ENCODE data around the gene KDM3B.
"Not testable (repeated sequence)": the region's sequence is repeated elsewhere in the genome, so short reads cannot be mapped to it uniquely, and the experiment has no call there.

The KDM3B gene

GRCh38 chr5:138349852-138350562, 2.5 kb upstream of the KDM3B start:
- DNase-seq, result no peak

- DNase-seq, result no peak
Measured at GRCh38 chr5:138350563-138350890, 2.0 kb upstream of the KDM3B start.

DNA sequence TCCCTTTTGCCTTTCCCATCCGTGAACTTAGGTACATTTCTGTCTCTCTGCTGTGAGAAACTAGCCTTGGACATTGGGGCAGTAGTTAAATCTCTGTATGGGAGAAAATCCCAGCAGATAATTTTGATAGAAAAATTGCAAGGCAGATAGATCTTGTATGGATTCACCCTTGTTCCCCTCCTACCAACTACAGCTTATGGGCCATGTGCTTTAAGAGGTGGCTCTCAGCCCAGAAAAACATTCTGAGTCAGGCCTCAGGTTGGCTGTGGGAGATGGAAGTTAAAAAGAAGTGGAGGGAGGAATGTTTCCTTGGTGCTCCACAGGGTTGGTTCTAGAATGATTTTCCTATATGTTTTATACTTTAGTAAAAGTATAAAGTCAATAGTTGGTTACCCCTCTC, 1.4 kb upstream of the KDM3B start:
- DNase-seq, result no peak

DNA sequence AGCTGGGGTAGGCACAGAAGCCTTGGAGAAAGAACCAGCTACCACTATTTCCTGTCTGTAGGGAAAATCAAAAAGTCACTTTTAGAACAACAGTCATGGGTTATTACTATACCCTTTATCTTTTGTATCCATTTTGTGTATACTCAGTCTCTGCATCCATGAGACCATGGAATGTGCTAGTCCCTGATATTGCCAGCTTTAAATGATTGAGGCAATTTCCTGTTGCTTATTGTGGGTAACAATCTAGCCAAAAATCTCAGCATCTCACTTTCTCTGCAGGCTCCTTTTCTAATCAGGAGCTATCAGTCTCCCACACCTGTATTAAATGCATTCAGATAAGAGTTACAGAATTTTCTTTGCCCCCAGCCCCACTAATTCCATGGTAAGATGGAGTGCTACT, 968 bp upstream of the KDM3B start:
- DNase-seq, result no peak

DNA sequence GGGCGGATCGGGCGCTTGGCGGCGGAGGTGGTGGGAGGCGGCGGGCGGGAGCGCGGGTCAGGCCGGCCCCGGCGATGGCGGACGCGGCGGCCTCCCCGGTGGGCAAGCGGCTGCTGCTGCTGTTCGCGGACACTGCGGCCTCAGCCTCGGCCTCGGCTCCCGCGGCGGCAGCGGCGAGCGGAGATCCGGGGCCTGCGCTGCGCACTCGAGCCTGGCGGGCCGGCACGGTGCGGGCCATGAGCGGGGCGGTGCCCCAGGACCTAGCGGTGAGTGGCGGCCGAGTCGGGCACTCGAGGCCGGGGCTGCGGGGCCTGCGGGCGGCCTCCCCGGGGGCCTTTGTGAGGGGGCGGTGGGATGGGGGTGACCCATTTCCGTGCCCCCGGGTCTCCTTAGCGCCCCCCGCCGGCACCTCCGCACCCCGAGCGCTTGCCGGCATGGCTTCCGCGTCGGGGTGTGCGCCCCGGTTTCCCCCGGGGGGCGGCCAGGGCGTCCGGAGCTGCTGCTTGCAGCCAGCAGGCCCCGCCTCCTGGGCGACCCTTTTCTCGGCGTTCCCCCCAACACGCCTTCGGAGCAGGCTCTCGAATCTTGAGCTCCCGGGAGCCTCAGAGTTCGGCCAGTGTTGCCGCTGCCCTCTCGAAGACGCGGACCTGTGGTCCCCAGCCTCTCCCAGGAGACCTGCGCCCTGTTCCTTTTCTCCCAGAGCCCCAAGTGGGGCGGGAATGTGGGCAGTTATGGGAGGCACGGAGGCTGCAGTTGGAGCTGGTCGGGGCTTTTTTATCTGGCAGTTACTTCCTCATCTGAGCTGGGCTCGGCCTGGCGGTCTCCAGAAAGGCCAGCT, 456 bp downstream of the KDM3B start:
- DNase-seq, result peak; percentile 81

DNA sequence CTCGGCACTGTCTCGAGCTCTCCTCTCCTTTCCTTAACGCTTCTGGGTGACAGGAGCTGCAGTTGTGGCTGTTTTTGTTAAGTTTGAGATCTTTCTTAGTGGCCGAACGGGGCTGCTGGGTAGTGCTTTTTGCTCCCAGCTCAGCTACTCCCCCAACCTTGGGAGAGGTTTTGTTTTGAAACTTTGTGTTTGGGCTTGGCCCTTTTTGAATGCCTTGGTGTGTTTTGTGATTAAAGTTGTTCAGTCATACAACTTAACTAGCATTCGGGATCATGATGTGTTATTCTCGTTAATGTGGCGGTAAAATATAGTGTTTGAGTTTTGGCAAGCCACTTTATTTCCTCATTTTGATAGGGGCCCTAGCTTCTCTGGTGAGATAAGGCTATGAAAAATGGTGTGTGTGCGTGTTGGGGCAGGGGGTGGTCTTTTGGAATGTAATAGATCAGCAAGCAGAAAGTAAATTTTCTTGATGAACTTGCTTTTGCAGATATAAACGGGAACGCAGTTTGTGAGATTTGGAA, 1.1 kb downstream of the KDM3B start:
- DNase-seq, result no peak

GRCh38 chr5:138354387-138354786, 1.9 kb downstream of the KDM3B start:
- no peak for DNase-seq

DNA sequence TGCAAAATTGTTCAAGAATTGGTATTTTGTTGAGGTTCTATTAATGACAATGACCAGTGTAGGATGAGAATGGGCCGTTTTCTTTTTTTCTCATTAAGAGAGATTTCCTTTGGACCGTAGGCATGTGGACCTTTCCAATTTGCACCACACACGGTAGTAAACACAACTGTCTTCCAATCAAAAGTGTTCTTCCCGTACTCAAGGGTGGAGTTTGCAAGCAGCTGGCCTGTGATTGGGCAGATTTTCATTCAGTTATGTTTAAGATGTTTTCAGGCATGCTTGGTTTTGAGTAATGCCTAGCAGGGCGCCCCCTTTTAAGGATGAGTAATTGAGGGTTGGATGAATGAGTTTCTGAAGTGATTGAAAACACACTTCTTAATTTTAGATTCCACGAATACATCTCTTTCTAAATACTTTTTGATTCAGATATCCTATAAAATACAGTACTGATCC, 2.5 kb downstream of the KDM3B start:
- peak; percentile 82 for DNase-seq

- no peak for DNase-seq
Measured at GRCh38 chr5:138359621-138360020, 7.1 kb downstream of the KDM3B start.

GRCh38 chr5:138360941-138361452, 8.5 kb downstream of the KDM3B start:
- no peak for DNase-seq

GRCh38 chr5:138364576-138364975, 12.1 kb downstream of the KDM3B start:
- no peak for DNase-seq

- no peak for DNase-seq
Measured at GRCh38 chr5:138366632-138367382, 14.3 kb downstream of the KDM3B start.

DNA sequence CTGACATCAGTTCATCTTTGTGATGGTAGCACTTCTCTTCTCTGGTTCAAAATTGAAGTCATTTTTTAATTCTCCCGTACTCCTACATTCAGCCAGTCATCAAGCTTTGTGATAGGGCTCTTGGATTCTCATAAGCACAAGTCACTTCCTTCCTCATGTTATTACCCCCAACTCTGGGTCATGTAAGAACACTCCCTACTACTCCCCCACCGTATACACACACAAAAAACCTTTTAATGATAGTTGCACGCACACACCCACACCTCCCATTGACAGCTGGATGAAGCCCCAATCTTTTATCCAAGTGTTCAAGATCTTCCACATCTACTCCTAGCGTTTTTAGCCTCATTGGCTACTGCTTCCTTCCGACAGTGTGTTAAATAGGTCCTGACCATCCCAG, 16.8 kb downstream of the KDM3B start:
- DNase-seq, result peak; percentile 75

GRCh38 chr5:138369706-138370105, 17.2 kb downstream of the KDM3B start:
- DNase-seq, result peak; percentile 95

DNA sequence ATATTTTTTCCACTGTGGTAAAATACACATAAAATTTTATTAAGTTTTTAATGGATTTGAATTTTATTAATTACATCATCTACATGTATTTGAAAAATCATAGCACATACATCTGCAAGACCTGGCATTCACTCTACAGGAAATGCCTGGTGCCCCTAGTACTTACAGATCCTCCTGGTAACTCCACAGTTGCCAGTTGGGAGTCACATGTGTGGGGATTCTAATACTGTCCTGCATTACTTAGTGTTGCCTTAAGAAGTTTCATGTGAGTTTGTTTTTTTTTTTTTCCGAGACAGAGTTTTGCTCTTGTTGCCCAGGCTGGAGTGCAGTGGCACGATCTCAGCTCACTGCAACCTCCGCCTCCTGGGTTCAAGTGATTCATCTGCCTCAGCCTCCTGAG, 18.1 kb downstream of the KDM3B start:
- DNase-seq, result peak; percentile 59

DNA sequence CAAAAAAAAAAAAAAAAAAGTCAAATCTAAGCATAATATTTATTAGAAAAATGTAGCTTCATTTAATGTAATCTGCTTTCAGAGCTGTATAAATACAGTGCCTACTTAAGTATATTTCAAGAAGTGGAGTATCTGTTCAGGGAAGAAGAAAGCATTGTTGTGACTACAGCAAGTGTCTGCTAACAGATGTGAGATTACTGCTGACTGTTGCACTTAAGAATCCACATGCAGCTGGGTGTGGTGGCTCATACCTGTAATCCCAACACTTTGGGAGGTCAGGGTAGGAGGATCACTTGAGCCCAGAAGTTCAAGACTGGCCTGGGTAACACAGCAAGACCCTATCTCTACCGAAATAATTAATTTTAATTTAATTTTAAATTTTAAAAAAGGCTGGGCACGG, 19.0 kb downstream of the KDM3B start:
- DNase-seq, result no peak

- DNase-seq, result peak; percentile 23
Measured at GRCh38 chr5:138372225-138372624, 19.7 kb downstream of the KDM3B start.

DNA sequence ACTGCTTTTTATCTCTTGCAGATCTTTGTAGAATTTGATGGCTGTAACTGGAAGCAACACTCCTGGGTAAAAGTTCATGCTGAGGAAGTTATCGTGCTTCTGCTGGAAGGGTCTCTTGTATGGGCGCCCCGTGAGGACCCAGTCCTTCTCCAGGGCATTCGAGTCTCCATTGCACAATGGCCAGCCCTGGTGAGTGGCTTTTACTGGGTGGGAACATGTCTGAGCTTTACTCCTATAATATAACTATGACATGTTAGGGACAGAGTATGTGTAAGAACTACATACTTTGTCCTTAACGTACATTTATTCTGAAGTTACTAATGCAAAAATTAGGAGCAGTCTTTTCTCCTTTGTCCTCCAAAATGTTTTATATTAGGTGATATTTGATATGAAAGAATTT, 20.2 kb downstream of the KDM3B start:
- no peak for DNase-seq

- no peak for DNase-seq
Measured at GRCh38 chr5:138382347-138382746, 29.9 kb downstream of the KDM3B start.

DNA sequence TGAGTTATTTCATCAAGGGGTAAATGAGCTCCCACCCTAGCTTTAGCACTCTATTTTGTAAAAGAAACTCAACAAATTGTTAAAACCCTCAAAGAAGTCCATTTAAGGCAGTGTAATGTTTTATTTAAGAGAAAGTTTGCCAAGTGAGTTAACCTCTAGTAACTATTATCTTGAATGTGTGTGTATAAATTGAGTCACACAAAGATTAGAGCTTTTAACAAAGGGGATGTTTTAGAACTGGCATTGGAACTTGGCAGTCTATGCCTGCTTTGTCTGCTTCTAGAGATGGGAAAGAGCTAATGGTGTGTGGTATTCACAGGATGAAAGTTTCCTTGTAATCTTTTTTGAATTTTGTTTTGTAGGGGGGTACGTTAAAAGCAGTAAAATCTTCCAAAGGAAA, 33.2 kb downstream of the KDM3B start:
- no peak for DNase-seq

- no peak for DNase-seq
Measured at GRCh38 chr5:138386290-138386689, 33.8 kb downstream of the KDM3B start.

GRCh38 chr5:138389332-138389731, 36.8 kb downstream of the KDM3B start:
- DNase-seq, result no peak

GRCh38 chr5:138389911-138390310, 37.4 kb downstream of the KDM3B start:
- not testable (repeated sequence) for DNase-seq
